Breast epithelium (tissue), 3 donors: ENCODE results near the gene PLAC1.

Experiments used
- POLR2A ChIP-seq: fragments of 450-650 bp; IDR thresholded peaks from one replicate; pipeline ENCODE4 v1.6.1; 2016; ENCODE audit warnings: antibody characterized with exemption, mild to moderate bottlenecking, moderate library complexity
- POLR2AphosphoS5 ChIP-seq, 3 donors: sonication (generic); formaldehyde crosslinking; IDR thresholded peaks; one replicate each; pipeline ENCODE4 v1.6.1; 2017; ENCODE audit warnings: antibody characterized with exemption in 3 of 3

DNA sequence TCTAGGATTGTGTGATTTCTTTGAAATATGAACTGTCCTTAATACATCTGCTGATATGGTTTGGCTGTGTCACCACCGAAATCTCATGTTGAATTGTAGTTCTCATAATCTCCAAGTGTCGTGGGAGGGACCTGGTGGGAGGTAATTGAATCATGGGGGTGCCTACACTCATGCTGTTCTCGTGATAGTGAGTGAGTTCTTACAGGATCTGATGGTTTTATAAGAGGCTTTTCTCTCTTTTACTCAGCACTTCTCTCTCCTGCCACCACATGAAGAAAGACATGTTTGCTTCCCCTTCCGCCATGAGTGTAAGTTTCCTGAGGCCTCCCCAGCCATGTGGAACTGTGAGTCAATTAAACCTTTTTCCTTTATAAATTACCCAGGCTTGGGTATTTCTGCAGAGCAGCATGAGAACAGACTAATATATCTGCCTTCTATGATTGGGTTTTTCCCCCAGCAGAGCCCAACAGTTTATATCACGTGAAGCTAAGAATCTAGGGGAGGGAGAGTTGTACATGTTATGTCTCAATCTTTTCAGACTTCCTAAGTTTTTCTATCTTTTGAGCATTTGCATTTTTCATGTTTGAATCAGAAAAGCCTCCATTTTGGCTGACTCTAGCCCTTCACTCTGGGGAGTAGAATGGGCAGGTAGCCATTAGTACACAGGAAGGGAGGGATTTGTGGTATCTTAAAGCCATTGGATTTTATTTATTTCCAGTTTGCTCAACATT is 58.9 kb downstream of the PLAC1 start:
- no peak for TF ChIP-seq POLR2A
- TF ChIP-seq POLR2AphosphoS5 (IDR thresholded peaks at IDR 0.05), result no peak
